GM19035 (cell line): ENCODE results near the gene ACTL7B.
A peak's percentile ranks its signal among the peaks of the same experiment; 100 is the strongest.
"Not testable (repeated sequence)": the region's sequence is repeated elsewhere in the genome, so short reads cannot be mapped to it uniquely, and the experiment has no call there.

ENCODE experiments used
- ATAC-seq: cut with Tn5 transposase; IDR thresholded peaks from one replicate; pipeline ENCODE4 v1.9.1; 2021; ENCODE audit not compliant: unreplicated experiment

The ACTL7B gene, protein sequence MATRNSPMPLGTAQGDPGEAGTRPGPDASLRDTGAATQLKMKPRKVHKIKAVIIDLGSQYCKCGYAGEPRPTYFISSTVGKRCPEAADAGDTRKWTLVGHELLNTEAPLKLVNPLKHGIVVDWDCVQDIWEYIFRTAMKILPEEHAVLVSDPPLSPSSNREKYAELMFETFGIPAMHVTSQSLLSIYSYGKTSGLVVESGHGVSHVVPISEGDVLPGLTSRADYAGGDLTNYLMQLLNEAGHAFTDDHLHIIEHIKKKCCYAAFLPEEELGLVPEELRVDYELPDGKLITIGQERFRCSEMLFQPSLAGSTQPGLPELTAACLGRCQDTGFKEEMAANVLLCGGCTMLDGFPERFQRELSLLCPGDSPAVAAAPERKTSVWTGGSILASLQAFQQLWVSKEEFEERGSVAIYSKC

GRCh38 chr9:108855888-108856287, at the start of gene ACTL7B:
Gene ACTL7B (minus strand): TSS chr9:108855986. CDS start chr9:108855930, 56 bp downstream.
- no peak for ATAC-seq

GRCh38 chr9:108905494-108905893, 49.7 kb upstream of the ACTL7B start:
- no peak for ATAC-seq

DNA sequence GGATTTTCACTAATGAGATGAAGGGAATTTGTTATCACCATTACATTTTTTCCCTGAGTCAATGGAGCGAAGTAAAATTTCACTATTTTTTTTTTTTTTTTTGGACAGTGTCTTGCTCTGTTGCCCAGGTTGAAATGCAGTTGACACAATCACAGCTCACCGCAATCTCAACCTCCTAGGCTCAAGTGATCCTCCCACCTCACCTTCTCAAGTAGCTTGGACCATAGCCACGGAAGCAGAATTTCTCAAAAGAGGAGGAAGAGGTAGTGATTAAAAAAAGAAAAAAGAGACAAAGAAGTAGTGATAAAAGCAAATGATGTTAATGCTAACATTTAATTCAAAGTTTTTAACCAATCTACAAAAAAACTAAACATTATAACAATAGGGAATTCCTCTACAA, 48.4 kb upstream of the ACTL7B start:
- no peak for ATAC-seq

DNA sequence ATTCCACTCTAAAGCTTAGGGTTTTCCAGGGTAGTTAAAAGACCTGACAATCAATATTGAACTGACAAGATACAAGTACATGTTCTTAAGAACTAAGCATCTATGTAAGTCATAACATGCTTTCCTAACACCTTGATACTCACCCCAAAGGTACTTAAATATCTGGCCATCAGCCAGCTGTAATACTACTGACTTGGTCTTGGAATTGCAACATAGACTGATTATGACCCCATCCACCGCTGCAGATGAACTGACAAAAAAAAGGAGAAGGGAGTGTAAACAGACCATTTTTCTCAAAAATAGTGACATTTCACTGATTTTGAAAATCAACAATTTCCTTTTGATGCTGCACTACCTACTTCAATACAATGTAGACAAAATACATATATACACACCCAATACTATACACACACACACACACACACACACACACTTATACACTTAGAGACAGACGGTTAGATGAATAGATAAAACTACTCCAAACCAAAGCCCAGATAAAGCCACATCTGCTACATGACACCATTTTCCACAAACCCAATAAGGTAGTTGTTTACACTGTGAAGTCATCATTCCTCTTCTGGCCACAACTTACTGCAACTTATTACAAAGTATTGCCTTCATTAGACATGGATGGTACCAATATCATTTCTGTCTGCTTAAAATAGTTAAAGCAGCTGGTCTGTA, 47.8 kb upstream of the ACTL7B start:
- ATAC-seq, result no peak

- ATAC-seq, result no peak
Measured at GRCh38 chr9:108900176-108900575, 44.4 kb upstream of the ACTL7B start.

GRCh38 chr9:108899023-108899695, 43.4 kb upstream of the ACTL7B start:
- ATAC-seq, result not testable (repeated sequence)

GRCh38 chr9:108897324-108898096, 41.7 kb upstream of the ACTL7B start:
- ATAC-seq, result no peak

- no peak for ATAC-seq
Measured at GRCh38 chr9:108894225-108894997, 38.6 kb upstream of the ACTL7B start.

DNA sequence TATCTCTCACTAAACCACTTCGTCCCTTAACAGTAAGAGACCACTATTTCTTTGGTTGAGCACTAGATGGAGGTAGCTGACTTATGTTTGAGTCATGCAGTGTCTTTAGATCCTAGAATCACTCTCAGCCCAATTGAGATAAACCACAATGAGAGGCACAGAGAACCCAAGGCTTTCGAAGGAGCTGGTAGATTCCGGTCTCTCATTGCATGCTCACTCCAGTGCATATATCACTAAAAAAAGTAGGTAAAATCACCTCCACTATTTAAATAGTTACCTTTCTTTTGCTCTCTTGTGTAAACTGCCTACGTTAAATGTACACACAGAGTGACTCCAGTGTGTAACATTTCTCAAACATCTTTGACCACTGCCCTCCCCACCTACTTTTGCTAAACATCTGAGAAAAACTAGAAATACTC, 33.9 kb upstream of the ACTL7B start:
- ATAC-seq, result no peak

DNA sequence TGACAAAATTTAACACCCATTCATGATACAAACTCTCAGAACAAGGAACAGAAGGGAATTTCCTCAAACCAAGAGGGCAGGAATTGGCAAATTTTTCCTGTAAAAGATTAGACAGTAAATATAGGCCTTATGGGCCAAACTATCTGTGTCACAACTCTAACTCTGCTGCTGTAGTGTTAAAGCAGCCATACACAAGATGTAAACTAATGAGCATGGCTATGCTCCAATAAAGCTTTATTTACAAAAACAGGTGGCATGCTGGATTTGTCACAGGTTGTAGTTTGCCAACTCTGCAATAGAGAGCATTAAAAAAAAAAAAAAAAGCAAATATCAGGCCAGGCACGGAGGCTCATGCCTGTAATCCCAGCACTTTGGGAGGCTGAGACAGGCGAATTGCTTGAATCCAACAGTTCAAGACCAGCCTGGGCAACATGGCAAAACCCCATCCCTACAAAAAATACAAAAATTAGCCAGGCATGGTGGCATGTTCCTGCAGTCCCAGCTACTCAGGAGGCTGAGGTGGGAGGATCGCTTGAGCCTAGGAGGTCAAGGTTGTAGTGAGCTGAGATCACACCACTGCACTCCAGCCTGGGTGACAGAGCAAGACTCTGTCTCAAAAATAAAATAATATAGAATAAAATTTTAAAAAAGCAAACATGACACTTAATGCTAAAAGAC, 30.9 kb upstream of the ACTL7B start:
- ATAC-seq, result not testable (repeated sequence)

DNA sequence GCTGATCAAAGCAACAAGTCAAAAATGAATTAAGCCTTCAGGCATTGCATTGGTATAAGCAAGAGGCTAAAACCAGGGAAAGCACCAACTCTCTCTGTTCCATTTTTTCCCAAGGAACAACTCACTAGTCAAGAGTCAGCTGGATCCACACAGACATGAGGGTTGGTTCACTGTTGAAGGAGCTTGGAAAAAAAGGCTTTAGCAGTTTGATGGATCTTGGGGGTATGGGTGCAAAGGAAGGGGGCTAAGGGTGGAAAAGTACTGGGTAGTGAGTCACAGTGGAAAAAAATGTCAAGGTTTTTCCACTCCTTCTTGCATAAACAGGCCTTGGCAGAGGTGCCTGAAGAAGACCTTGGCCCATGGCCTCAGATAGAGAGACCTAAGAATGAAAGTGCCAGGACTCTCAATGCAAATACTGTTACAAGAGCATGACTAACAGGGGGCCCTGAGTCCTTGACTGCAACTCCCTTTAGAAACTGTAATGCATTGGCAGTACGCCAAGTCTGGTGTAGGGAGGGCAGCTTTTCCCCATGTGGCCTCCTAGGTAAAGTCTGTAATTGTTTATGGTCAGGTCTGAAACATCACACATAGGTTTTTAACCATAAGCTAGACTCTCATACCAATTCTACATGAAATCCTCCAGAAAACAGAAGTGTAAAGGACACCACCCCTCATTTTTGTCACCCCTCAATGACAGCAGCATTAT, 30.0 kb upstream of the ACTL7B start:
- ATAC-seq, result peak; percentile 97

DNA sequence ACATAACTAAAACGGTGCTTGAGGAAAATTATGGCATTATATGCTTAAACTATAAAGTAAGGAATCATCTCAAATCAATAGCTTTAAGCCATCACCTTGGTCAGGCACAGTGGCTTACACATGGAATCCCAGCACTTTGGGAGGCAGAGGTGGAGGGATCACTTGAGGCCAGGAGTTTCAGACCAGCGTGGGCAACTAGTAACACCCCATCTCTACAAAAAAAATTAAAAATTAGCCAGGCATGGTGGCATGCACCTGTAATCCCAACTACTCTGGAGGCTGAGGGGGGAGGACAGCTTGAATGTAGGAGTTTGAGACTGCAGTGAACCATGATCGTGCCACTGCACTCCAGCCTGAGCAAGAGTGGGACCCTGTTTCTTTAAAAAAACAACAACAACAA, 28.9 kb upstream of the ACTL7B start:
- ATAC-seq, result no peak

DNA sequence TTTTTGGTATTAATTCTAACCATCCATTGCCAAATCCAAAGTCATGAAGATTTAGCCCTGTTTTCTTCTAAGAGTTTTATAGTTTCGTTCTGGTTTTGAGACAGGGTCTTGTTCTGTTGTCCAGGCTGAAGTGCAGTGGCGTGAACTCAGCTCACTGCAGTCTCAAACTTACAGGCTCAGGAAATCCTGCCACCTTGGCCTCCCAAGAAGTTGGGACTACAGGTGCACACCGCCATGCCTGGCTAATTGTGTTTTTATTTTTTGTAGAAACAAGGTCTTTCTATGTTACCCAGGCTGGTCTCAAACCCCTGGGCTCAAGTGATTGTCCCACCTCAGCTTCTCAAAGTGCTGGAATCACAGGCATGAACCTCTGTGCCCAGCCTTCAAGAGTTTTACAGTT, 27.3 kb upstream of the ACTL7B start:
- ATAC-seq, result no peak

- no peak for ATAC-seq
Measured at GRCh38 chr9:108882052-108882888, 26.5 kb upstream of the ACTL7B start.

GRCh38 chr9:108880738-108881316, 25.0 kb upstream of the ACTL7B start:
- no peak for ATAC-seq

- no peak for ATAC-seq
Measured at GRCh38 chr9:108877524-108877923, 21.7 kb upstream of the ACTL7B start.

GRCh38 chr9:108876425-108876824, 20.6 kb upstream of the ACTL7B start:
- ATAC-seq, result no peak
